Epithelial cell of prostate (primary cell): Measurements from ENCODE around the gene CCDC33.

Experiments used
- DNase-seq: peaks from one replicate; pipeline ENCODE4 v3.0.0-alpha.2; 2011; ENCODE audit warnings: low read depth, low spot score
- H3K27ac ChIP-seq: fragments of 450-650 bp; 2 replicates; pipeline ENCODE4 v1.5.1; 2017; ENCODE audit warnings: mild to moderate bottlenecking

CCDC33 gene

GRCh38 chr15:74275957-74276356 lies 39.8 kb downstream of the CCDC33 start:
- H3K27ac ChIP-seq: no peak overlapping the region
- no peak for DNase-seq

- no peak overlapping the region for H3K27ac ChIP-seq
These were observed 40.4 kb downstream of the CCDC33 start for GRCh38 chr15:74276560-74276959.

GRCh38 chr15:74277242-74277810 lies 41.2 kb downstream of the CCDC33 start:
- no peak for DNase-seq
- no peak overlapping the region for H3K27ac ChIP-seq

More at GRCh38 chr15:74276560-74276959, 40.4 kb downstream of the CCDC33 start:
- DNase-seq: no peak

GRCh38 chr15:74278207-74278606 lies 42.1 kb downstream of the CCDC33 start:
- DNase-seq: no peak
- H3K27ac ChIP-seq: no peak overlapping the region

- H3K27ac ChIP-seq: no peak overlapping the region
- DNase-seq: no peak
These were observed 45.3 kb downstream of the CCDC33 start for GRCh38 chr15:74281147-74282133.

- DNase-seq: no peak
- H3K27ac ChIP-seq: no peak overlapping the region
These were observed 47.2 kb downstream of the CCDC33 start for GRCh38 chr15:74283368-74283767.

GRCh38 chr15:74289671-74290070 lies 53.5 kb downstream of the CCDC33 start:
- no peak overlapping the region for H3K27ac ChIP-seq

GRCh38 chr15:74290645-74291044 lies 54.5 kb downstream of the CCDC33 start:
- H3K27ac ChIP-seq: no peak overlapping the region
- no peak for DNase-seq

More at GRCh38 chr15:74289671-74290070, 53.5 kb downstream of the CCDC33 start:
- DNase-seq: no peak

- H3K27ac ChIP-seq: no peak overlapping the region
- DNase-seq: no peak
These were observed 55.3 kb downstream of the CCDC33 start for GRCh38 chr15:74291101-74292071.

GRCh38 chr15:74293021-74293810 lies 57.1 kb downstream of the CCDC33 start:
- DNase-seq: no peak
- no peak overlapping the region for H3K27ac ChIP-seq

- no peak for DNase-seq
- no peak overlapping the region for H3K27ac ChIP-seq
These were observed 57.9 kb downstream of the CCDC33 start for GRCh38 chr15:74294010-74294409.

GRCh38 chr15:74295800-74296199 lies 59.7 kb downstream of the CCDC33 start:
- no peak overlapping the region for H3K27ac ChIP-seq
- no peak for DNase-seq

GRCh38 chr15:74297887-74298286 lies 61.8 kb downstream of the CCDC33 start:
- DNase-seq: no peak
- no peak overlapping the region for H3K27ac ChIP-seq

- DNase-seq: no peak
- no peak overlapping the region for H3K27ac ChIP-seq
These were observed 64.1 kb downstream of the CCDC33 start for GRCh38 chr15:74300057-74300795.

GRCh38 chr15:74301583-74302361 lies 65.6 kb downstream of the CCDC33 start:
- H3K27ac ChIP-seq: no peak overlapping the region
- no peak for DNase-seq

- no peak for DNase-seq
These were observed 66.8 kb downstream of the CCDC33 start for GRCh38 chr15:74302821-74303359.

GRCh38 chr15:74303741-74304309 lies 67.7 kb downstream of the CCDC33 start:
- no peak for DNase-seq
- no peak overlapping the region for H3K27ac ChIP-seq

More at GRCh38 chr15:74302821-74303359, 66.8 kb downstream of the CCDC33 start:
- no peak overlapping the region for H3K27ac ChIP-seq
